Activated CD4-positive, alpha-beta T cell treated with anti-CD3 and anti-CD28 coated beads for 1 hour (primary cell): Measurements from ENCODE around the gene CEP85L.
"Not testable (repeated sequence)": the region's sequence is repeated elsewhere in the genome, so short reads cannot be mapped to it uniquely, and the experiment has no call there.

Experiments
- DNase-seq: peaks from one replicate; pipeline ENCODE4 v3.0.0-alpha.2; 2020

The CEP85L gene

GRCh38 chr6:118489990-118490389 is 161.4 kb downstream of the CEP85L start:
- DNase-seq = no peak

GRCh38 chr6:118488631-118489030 is 162.8 kb downstream of the CEP85L start:
- no peak for DNase-seq

- no peak for DNase-seq
These were observed 165.5 kb downstream of the CEP85L start for GRCh38 chr6:118485601-118486550.

GRCh38 chr6:118476551-118476950 is 174.8 kb downstream of the CEP85L start:
- DNase-seq = no peak

GRCh38 chr6:118473266-118473665 is 178.1 kb downstream of the CEP85L start:
- DNase-seq = no peak

GRCh38 chr6:118469468-118469867 is 181.9 kb downstream of the CEP85L start:
- no peak for DNase-seq

GRCh38 chr6:118468682-118469465 is 182.5 kb downstream of the CEP85L start:
- DNase-seq = no peak

GRCh38 chr6:118467181-118467580 is 184.2 kb downstream of the CEP85L start:
- DNase-seq = no peak

- DNase-seq = no peak
These were observed 186.8 kb downstream of the CEP85L start for GRCh38 chr6:118464620-118465019.

- no peak for DNase-seq
These were observed 190.4 kb downstream of the CEP85L start for GRCh38 chr6:118460958-118461470.

- no peak for DNase-seq
These were observed 194.4 kb downstream of the CEP85L start for GRCh38 chr6:118456982-118457381.

GRCh38 chr6:118451839-118452238 is 199.6 kb downstream of the CEP85L start:
- DNase-seq = no peak

- no peak for DNase-seq
These were observed 206.6 kb downstream of the CEP85L start for GRCh38 chr6:118444796-118445195.

- no peak for DNase-seq
These were observed 214.9 kb downstream of the CEP85L start for GRCh38 chr6:118436482-118436881.

- DNase-seq = not testable (repeated sequence)
These were observed 217.2 kb downstream of the CEP85L start for GRCh38 chr6:118434147-118434546.

GRCh38 chr6:118421312-118421711 is 230.1 kb downstream of the CEP85L start:
- DNase-seq = not testable (repeated sequence)

- DNase-seq = no peak
These were observed 231.7 kb downstream of the CEP85L start for GRCh38 chr6:118419448-118420394.
